ENCODE measurements around the gene ZNF765.

Gene ZNF765

DNA sequence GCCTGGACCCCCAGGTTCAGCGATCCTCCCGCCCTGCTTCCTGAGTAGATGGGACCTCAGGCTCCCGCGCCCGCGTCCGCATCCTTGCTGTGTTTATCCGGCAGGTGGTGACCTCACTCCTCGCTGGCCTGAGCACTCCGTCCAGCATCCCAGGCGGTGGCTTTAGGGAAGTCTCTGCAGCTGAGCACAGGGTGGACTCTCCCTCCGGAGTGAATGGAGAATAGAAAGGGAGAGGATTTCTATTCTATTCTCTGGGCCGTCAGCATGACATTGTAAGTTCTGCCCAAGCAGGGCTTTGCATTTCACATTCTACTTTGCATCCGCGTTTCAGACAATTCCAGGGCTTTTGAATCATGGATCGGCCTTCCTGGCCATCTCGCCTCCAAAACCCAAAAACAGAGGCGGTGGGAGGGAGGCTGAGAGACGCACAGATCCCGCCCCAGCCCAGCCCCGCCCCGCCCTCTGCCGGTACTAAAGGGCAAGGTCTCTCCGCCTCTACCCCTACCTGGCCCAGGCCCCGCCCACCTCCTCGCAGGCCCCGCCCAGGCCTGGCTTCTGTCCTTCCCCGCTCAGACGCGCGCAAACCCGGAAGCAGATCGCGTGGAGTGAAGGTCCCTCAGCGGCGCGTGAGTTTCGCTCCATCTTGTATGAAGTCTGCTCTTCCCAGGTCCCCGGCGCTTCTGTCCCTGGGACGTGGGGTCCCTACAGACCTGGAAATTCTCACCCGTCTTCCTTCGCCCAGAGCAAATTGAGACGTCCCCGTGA, 29.6 kb upstream of the ZNF765 start, which contains the start of gene ZNF525:
TSS of gene ZNF525 (plus strand) at position 572 of the 765 bp plus-strand sequence. CDS start 6,577 bp downstream, outside the sequence.
- Histone ChIP-seq H3K9ac (ENCODE audit: low read depth, low read length, poor library complexity) (peak within 1 kb of the TSS; percentile 91), H2BK120ac (ENCODE audit: low read depth, low read length) (no peak within 1 kb of the TSS), H3K4me1 (ENCODE audit: control insufficient read depth in 2 of 2, insufficient read depth in 1 of 2, low read depth in 1 of 2, low read length in 2 of 2) (peaks cover 0 to 3% of the 10 kb centered on the region in 2 donors), H4K91ac (ENCODE audit: low read depth, low read length, poor library complexity) (no peak within 1 kb of the TSS), H2BK5ac (ENCODE audit: low read length) (no peak within 1 kb of the TSS), H3K4me3 (ENCODE audit: low read length in 2 of 2) (peak within 1 kb of the TSS; percentile 55 to 92), H2AFZ (ENCODE audit: low read length) (peak within 1 kb of the TSS; percentile 94), H3K14ac (ENCODE audit: low read length) (no peak within 1 kb of the TSS), H3K36me3 (replicated peaks in 1 of 2; ENCODE audit: control insufficient read depth in 2 of 2, insufficient read depth in 2 of 2, low read length in 2 of 2) (no peaks in the 10 kb centered on the region), H2BK12ac (ENCODE audit: low read length) (no peak within 1 kb of the TSS), H3K4ac (ENCODE audit: low read length) (no peak within 1 kb of the TSS), H2AK5ac (ENCODE audit: low read depth, low read length) (no peak within 1 kb of the TSS), H3K4me2 (ENCODE audit: insufficient read depth, low read length, poor library complexity, severe bottlenecking) (peak within 1 kb of the TSS; percentile 80), H3K27ac (replicated peaks; ENCODE audit: low read length) (no peak within 1 kb of the TSS), H2BK15ac (ENCODE audit: low read length) (no peak within 1 kb of the TSS), H3K9me3 (replicated peaks in 1 of 2; ENCODE audit: control insufficient read depth in 2 of 2, insufficient read depth in 1 of 2, low read depth in 1 of 2, low read length in 2 of 2) (peaks cover 0 to 4% of the 10 kb centered on the region in 2 donors), H3K23ac (ENCODE audit: low read depth, low read length, poor library complexity) (peak within 1 kb of the TSS; percentile 31), H3K27me3 (ENCODE audit: control insufficient read depth in 3 of 3, insufficient read depth in 3 of 3, low read depth in 1 of 3, low read length in 3 of 3) (no peaks in the 10 kb centered on the region), H3K79me1 (ENCODE audit: low read depth, low read length) (no peaks in the 10 kb centered on the region), H3K18ac (ENCODE audit: low read length) (no peak within 1 kb of the TSS), H4K8ac (ENCODE audit: low read depth, low read length) (no peak within 1 kb of the TSS)
- peak; percentile 80 for DNase-seq (ENCODE audit: low spot score)
- no CpG with 5 or more reads among the region's 45 CpGs for WGBS, 2 donors (ENCODE audit: extremely low coverage in 2 of 2, insufficient read length in 2 of 2, insufficient replicate concordance in 1 of 2)

- H3K27me3 ChIP-seq (ENCODE audit: control insufficient read depth in 3 of 3, insufficient read depth in 3 of 3, low read depth in 1 of 3, low read length in 3 of 3), result no peaks in the 10 kb centered on the region
- no peaks in the 10 kb centered on the region for H3K36me3 ChIP-seq (replicated peaks in 1 of 2; ENCODE audit: control insufficient read depth in 2 of 2, insufficient read depth in 2 of 2, low read length in 2 of 2)
- no peak overlapping the region for H2AK5ac ChIP-seq (ENCODE audit: low read depth, low read length)
- WGBS, 2 donors (ENCODE audit: extremely low coverage in 2 of 2, insufficient read length in 2 of 2, insufficient replicate concordance in 1 of 2), result no CpG with 5 or more reads among the region's 32 CpGs
- H3K4ac ChIP-seq (ENCODE audit: low read length), result no peak overlapping the region
- no peak overlapping the region for H4K91ac ChIP-seq (ENCODE audit: low read depth, low read length, poor library complexity)
- peak overlapping the region; percentile 94 for H2AFZ ChIP-seq (ENCODE audit: low read length)
- no peak overlapping the region for H2BK120ac ChIP-seq (ENCODE audit: low read depth, low read length)
- H2BK12ac ChIP-seq (ENCODE audit: low read length), result no peak overlapping the region
- no peak overlapping the region for H4K8ac ChIP-seq (ENCODE audit: low read depth, low read length)
- no peak overlapping the region for H2BK5ac ChIP-seq (ENCODE audit: low read length)
- H3K4me2 ChIP-seq (ENCODE audit: insufficient read depth, low read length, poor library complexity, severe bottlenecking), result peak overlapping the region; percentile 80
- no peak overlapping the region for H2BK15ac ChIP-seq (ENCODE audit: low read length)
- DNase-seq (ENCODE audit: low spot score), result no peak
- H3K14ac ChIP-seq (ENCODE audit: low read length), result no peak overlapping the region
- H3K9me3 ChIP-seq (replicated peaks in 1 of 2; ENCODE audit: control insufficient read depth in 2 of 2, insufficient read depth in 1 of 2, low read depth in 1 of 2, low read length in 2 of 2), result peaks cover 0 to 4% of the 10 kb centered on the region in 2 donors
- peak overlapping the region; percentile 91 for H3K9ac ChIP-seq (ENCODE audit: low read depth, low read length, poor library complexity)
- H3K23ac ChIP-seq (ENCODE audit: low read depth, low read length, poor library complexity), result peak overlapping the region; percentile 31
- H3K79me1 ChIP-seq (ENCODE audit: low read depth, low read length), result no peaks in the 10 kb centered on the region
- H3K4me3 ChIP-seq (ENCODE audit: low read length in 2 of 2), result peak overlapping the region; percentile 55 to 92
- peaks cover 0 to 3% of the 10 kb centered on the region in 2 donors for H3K4me1 ChIP-seq (ENCODE audit: control insufficient read depth in 2 of 2, insufficient read depth in 1 of 2, low read depth in 1 of 2, low read length in 2 of 2)
- no peak overlapping the region for H3K18ac ChIP-seq (ENCODE audit: low read length)
- no peak overlapping the region for H3K27ac ChIP-seq (replicated peaks; ENCODE audit: low read length)
Observed at GRCh38 chr19:53365899-53366493, 29.0 kb upstream of the ZNF765 start.

- no peak for DNase-seq (ENCODE audit: low spot score)
- H2AFZ ChIP-seq (ENCODE audit: low read length), result no peak overlapping the region
- peaks cover 0 to 12% of the 10 kb centered on the region in 2 donors for H3K36me3 ChIP-seq (replicated peaks in 1 of 2; ENCODE audit: control insufficient read depth in 2 of 2, insufficient read depth in 2 of 2, low read length in 2 of 2)
- H2BK15ac ChIP-seq (ENCODE audit: low read length), result no peak overlapping the region
- H3K4me3 ChIP-seq (ENCODE audit: low read length in 2 of 2), result no peak overlapping the region
- no peak overlapping the region for H3K18ac ChIP-seq (ENCODE audit: low read length)
- H3K23ac ChIP-seq (ENCODE audit: low read depth, low read length, poor library complexity), result no peak overlapping the region
- no peaks in the 10 kb centered on the region for H3K4me1 ChIP-seq (ENCODE audit: control insufficient read depth in 2 of 2, insufficient read depth in 1 of 2, low read depth in 1 of 2, low read length in 2 of 2)
- H2BK5ac ChIP-seq (ENCODE audit: low read length), result no peak overlapping the region
- H3K9ac ChIP-seq (ENCODE audit: low read depth, low read length, poor library complexity), result no peak overlapping the region
- H3K79me1 ChIP-seq (ENCODE audit: low read depth, low read length), result peaks cover 4% of the 10 kb centered on the region
- no peak overlapping the region for H2BK12ac ChIP-seq (ENCODE audit: low read length)
- H3K9me3 ChIP-seq (replicated peaks in 1 of 2; ENCODE audit: control insufficient read depth in 2 of 2, insufficient read depth in 1 of 2, low read depth in 1 of 2, low read length in 2 of 2), result no peaks in the 10 kb centered on the region
- no peak overlapping the region for H3K27ac ChIP-seq (replicated peaks; ENCODE audit: low read length)
- H2AK5ac ChIP-seq (ENCODE audit: low read depth, low read length), result no peak overlapping the region
- no peak overlapping the region for H4K8ac ChIP-seq (ENCODE audit: low read depth, low read length)
- H3K4me2 ChIP-seq (ENCODE audit: insufficient read depth, low read length, poor library complexity, severe bottlenecking), result no peak overlapping the region
- H2BK120ac ChIP-seq (ENCODE audit: low read depth, low read length), result no peak overlapping the region
- H3K14ac ChIP-seq (ENCODE audit: low read length), result no peak overlapping the region
- no peaks in the 10 kb centered on the region for H3K27me3 ChIP-seq (ENCODE audit: control insufficient read depth in 3 of 3, insufficient read depth in 3 of 3, low read depth in 1 of 3, low read length in 3 of 3)
- no peak overlapping the region for H3K4ac ChIP-seq (ENCODE audit: low read length)
- no CpG with 5 or more reads among the region's 4 CpGs for WGBS, 2 donors (ENCODE audit: extremely low coverage in 2 of 2, insufficient read length in 2 of 2, insufficient replicate concordance in 1 of 2)
- H4K91ac ChIP-seq (ENCODE audit: low read depth, low read length, poor library complexity), result no peak overlapping the region
Observed at GRCh38 chr19:53372196-53372595, 22.8 kb upstream of the ZNF765 start.

GRCh38 chr19:53374288-53374687, 20.7 kb upstream of the ZNF765 start:
- Histone ChIP-seq H3K36me3 (replicated peaks in 1 of 2; ENCODE audit: control insufficient read depth in 2 of 2, insufficient read depth in 2 of 2, low read length in 2 of 2) (peaks cover 2 to 12% of the 10 kb centered on the region in 2 donors), H3K23ac (ENCODE audit: low read depth, low read length, poor library complexity) (no peak overlapping the region), H3K9ac (ENCODE audit: low read depth, low read length, poor library complexity) (no peak overlapping the region), H3K9me3 (replicated peaks in 1 of 2; ENCODE audit: control insufficient read depth in 2 of 2, insufficient read depth in 1 of 2, low read depth in 1 of 2, low read length in 2 of 2) (peaks cover 0 to 10% of the 10 kb centered on the region in 2 donors), H4K8ac (ENCODE audit: low read depth, low read length) (no peak overlapping the region), H3K27me3 (ENCODE audit: control insufficient read depth in 3 of 3, insufficient read depth in 3 of 3, low read depth in 1 of 3, low read length in 3 of 3) (no peaks in the 10 kb centered on the region), H3K4me2 (ENCODE audit: insufficient read depth, low read length, poor library complexity, severe bottlenecking) (no peak overlapping the region), H3K79me1 (ENCODE audit: low read depth, low read length) (peaks cover 4% of the 10 kb centered on the region), H3K4ac (ENCODE audit: low read length) (no peak overlapping the region), H2AFZ (ENCODE audit: low read length) (no peak overlapping the region), H3K18ac (ENCODE audit: low read length) (no peak overlapping the region), H2AK5ac (ENCODE audit: low read depth, low read length) (no peak overlapping the region), H2BK120ac (ENCODE audit: low read depth, low read length) (no peak overlapping the region), H2BK15ac (ENCODE audit: low read length) (no peak overlapping the region), H3K4me1 (ENCODE audit: control insufficient read depth in 2 of 2, insufficient read depth in 1 of 2, low read depth in 1 of 2, low read length in 2 of 2) (no peaks in the 10 kb centered on the region), H2BK12ac (ENCODE audit: low read length) (no peak overlapping the region), H3K27ac (replicated peaks; ENCODE audit: low read length) (no peak overlapping the region), H2BK5ac (ENCODE audit: low read length) (no peak overlapping the region), H3K4me3 (ENCODE audit: low read length in 2 of 2) (no peak overlapping the region), H3K14ac (ENCODE audit: low read length) (no peak overlapping the region), H4K91ac (ENCODE audit: low read depth, low read length, poor library complexity) (no peak overlapping the region)
- no peak for DNase-seq (ENCODE audit: low spot score)
- no CpG with 5 or more reads among the region's 3 CpGs for WGBS, 2 donors (ENCODE audit: extremely low coverage in 2 of 2, insufficient read length in 2 of 2, insufficient replicate concordance in 1 of 2)

Data from neuronal stem cell (in vitro differentiated cells).